HCT116 (cell line): ENCODE measurements around the gene PARP8. TPM values are rescaled to one million over a fixed set of nuclear protein-coding genes. Genes with fewer than 3 reads are reported as not detected.

Experiments used
- ATAC-seq: fragments of 200-7000 bp; cut with Tn5 transposase; 2 replicates; pipeline ENCODE4 v1.9.1; 2020; ENCODE audit warnings: mild to moderate bottlenecking, moderate library complexity
- BruUV-seq: library from RNA; stranded (reverse); fragments of 400-500 nt; replicated peaks from 2 replicates; lab custom pipeline; 2021; lab: Mats Ljungman, UMichigan
- CTCF ChIA-PET: fragments of 300-600 bp; sonication (Branson Sonifier 250); formaldehyde crosslinking; loops from one replicate; lab custom pipeline; 2021; ENCODE audit warnings: antibody characterized with exemption; lab: Charles Lee
- POLR2A ChIA-PET: fragments of 300-600, 350-600 bp; sonication (Branson Sonifier 250); formaldehyde crosslinking; loops from one replicate; lab custom pipeline; 2021; ENCODE audit warnings: antibody characterized with exemption; lab: Charles Lee
- RAD21 ChIA-PET, 2 experiments: fragments of 300-600 bp; sonication (Branson Sonifier 250); formaldehyde crosslinking; loops; one replicate each; lab custom pipeline; 2023; ENCODE audit warnings: low total read pairs in 2 of 2; ENCODE audit not compliant: uncharacterized antibody in 2 of 2, unreplicated experiment in 2 of 2, low non-redundant PET in 1 of 2; lab: Charles Lee
- DNase-seq: peaks from one replicate; pipeline ENCODE4 v3.0.0-alpha.2; 2010; ENCODE audit warnings: low read depth, low spot score
- H2AFZ ChIP-seq: fragments of 200-600 bp; shearing (Covaris generic), sonication (generic); 2 replicates; pipeline ENCODE4 v1.6.1; 2017; ENCODE audit warnings: low read depth, mixed run types, mixed read lengths, antibody characterized with exemption, low read length; ENCODE audit not compliant: poor library complexity, severe bottlenecking
- H3K27ac ChIP-seq: 2 replicates; pipeline ENCODE4 v1.5.1; 2012; ENCODE audit warnings: low read depth, low read length
- H3K27me3 ChIP-seq: fragments of 200-600 bp; sonication (generic); 2 replicates; pipeline ENCODE4 v1.6.1; 2016; ENCODE audit warnings: mixed run types, low read length, mixed read lengths; ENCODE audit not compliant: insufficient read depth
- H3K36me3 ChIP-seq, 2 experiments: fragments of 200-500 bp in 1 of 2; fragments of 200-600 bp in 1 of 2; sonication (Bioruptor generic) in 1 of 2; sonication (generic) in 1 of 2; 2 replicates each; pipeline versions ENCODE4 v1.5.1 to v1.6.1; 2014 to 2016; ENCODE audit warnings: low read length in 2 of 2, inconsistent platforms in 1 of 2, mixed read lengths in 1 of 2, mixed run types in 1 of 2; ENCODE audit not compliant: insufficient read depth in 2 of 2, control insufficient read depth in 1 of 2
- H3K4me1 ChIP-seq, 2 experiments: fragments of 200-600 bp in 1 of 2; sonication (generic) in 1 of 2; 2 replicates each; pipeline versions ENCODE4 v1.5.1 to v1.6.1; 2012 to 2017; ENCODE audit warnings: low read length in 2 of 2, inconsistent platforms in 1 of 2, mild to moderate bottlenecking in 1 of 2, mixed read lengths in 1 of 2, mixed run types in 1 of 2, moderate library complexity in 1 of 2; ENCODE audit not compliant: insufficient read depth in 2 of 2, control insufficient read depth in 1 of 2
- H3K4me2 ChIP-seq: fragments of 200-600 bp; sonication (generic); 2 replicates; pipeline ENCODE4 v1.6.1; 2017; ENCODE audit warnings: mixed run types, low read length, mixed read lengths
- H3K4me3 ChIP-seq, 2 experiments: fragments of 200-600 bp in 1 of 2; sonication (generic) in 1 of 2; replicated peaks in 1 of 2; 2 replicates each; pipeline ENCODE4 v1.5.1; 2011 to 2016; ENCODE audit warnings: low read length in 2 of 2, control low read depth in 1 of 2, low read depth in 1 of 2, mild to moderate bottlenecking in 1 of 2, mixed read lengths in 1 of 2, mixed run types in 1 of 2
- H3K79me2 ChIP-seq: fragments of 200-600 bp; sonication (generic); 2 replicates; pipeline ENCODE4 v1.6.1; 2017; ENCODE audit warnings: mild to moderate bottlenecking, mixed run types, low read length, moderate library complexity, mixed read lengths; ENCODE audit not compliant: insufficient read depth
- H3K9ac ChIP-seq: fragments of 200-600 bp; sonication (generic); 2 replicates; pipeline ENCODE4 v1.6.1; 2016; ENCODE audit warnings: low read length, mixed read lengths
- H3K9me2 ChIP-seq: fragments of 200-600 bp; sonication (generic), shearing (Covaris generic); 2 replicates; pipeline ENCODE4 v1.6.1; 2017; ENCODE audit warnings: mixed run types, mild to moderate bottlenecking, moderate library complexity; ENCODE audit not compliant: insufficient read depth
- H3K9me3 ChIP-seq, 2 experiments: fragments of 200-500 bp in 1 of 2; fragments of 200-600 bp in 1 of 2; sonication (Bioruptor generic) in 1 of 2; sonication (generic) in 1 of 2; 2 replicates each; pipeline ENCODE4 v1.6.1; 2014 to 2017; ENCODE audit warnings: low read length in 2 of 2, mixed read lengths in 2 of 2, inconsistent platforms in 1 of 2, low read depth in 1 of 2, mild to moderate bottlenecking in 1 of 2, mixed run types in 1 of 2, moderate library complexity in 1 of 2; ENCODE audit not compliant: control insufficient read depth in 1 of 2, insufficient read depth in 1 of 2
- H4K20me1 ChIP-seq: fragments of 200-600 bp; sonication (generic), shearing (Covaris generic); 2 replicates; pipeline ENCODE4 v1.6.1; 2017; ENCODE audit warnings: mixed run types, mild to moderate bottlenecking, moderate library complexity; ENCODE audit not compliant: insufficient read depth
- ATF3 ChIP-seq: IDR thresholded peaks from 2 replicates; pipeline ENCODE4 v1.6.1; 2012
- CBX3 ChIP-seq: IDR thresholded peaks from 2 replicates; pipeline ENCODE4 v1.6.1; 2012; ENCODE audit warnings: low read depth
- CTCF ChIP-seq, 3 experiments: fragments of 200-600 bp in 1 of 3; sonication (generic) in 1 of 3; IDR thresholded peaks in 2 of 3; conservative IDR thresholded peaks in 1 of 3; 2 replicates each; pipeline ENCODE4 v1.5.1; 2012 to 2017; ENCODE audit warnings: low read depth in 2 of 3, low read length in 2 of 3, antibody characterized with exemption in 1 of 3, borderline replicate concordance in 1 of 3, control low read depth in 1 of 3, mild to moderate bottlenecking in 1 of 3, mixed read lengths in 1 of 3, mixed run types in 1 of 3, moderate library complexity in 1 of 3; ENCODE audit not compliant: insufficient read depth in 1 of 3
- EGR1 ChIP-seq: IDR thresholded peaks from 2 replicates; pipeline ENCODE4 v1.6.1; 2012; ENCODE audit warnings: low read depth
- ELF1 ChIP-seq: IDR thresholded peaks from 2 replicates; pipeline ENCODE4 v1.6.1; 2012; ENCODE audit warnings: low read depth, borderline replicate concordance
- EZH2 ChIP-seq: fragments of 200-600 bp; sonication (generic); IDR thresholded peaks from 2 replicates; pipeline ENCODE4 v1.6.1; 2017; ENCODE audit warnings: antibody characterized with exemption, mixed run types
- EZH2phosphoT487 ChIP-seq: fragments of 200-600 bp; IDR thresholded peaks from 2 replicates; pipeline ENCODE4 v1.6.1; 2018; ENCODE audit warnings: antibody characterized with exemption, borderline replicate concordance
- JUND ChIP-seq: IDR thresholded peaks from 2 replicates; pipeline ENCODE4 v1.6.1; 2012
- POLR2A ChIP-seq: IDR thresholded peaks from 2 replicates; pipeline ENCODE4 v1.7.0; 2011; ENCODE audit warnings: borderline replicate concordance; ENCODE audit not compliant: insufficient read depth, insufficient read length; ENCODE audit errors: extremely low read depth
- REST ChIP-seq: IDR thresholded peaks from 2 replicates; pipeline ENCODE4 v1.6.1; 2012; ENCODE audit warnings: low read depth
- SP1 ChIP-seq: IDR thresholded peaks from 2 replicates; pipeline ENCODE4 v1.6.1; 2012; ENCODE audit warnings: low read depth
- SRF ChIP-seq: IDR thresholded peaks from 2 replicates; pipeline ENCODE4 v1.6.1; 2012; ENCODE audit warnings: low read depth
- TCF7L2 ChIP-seq: IDR thresholded peaks from 2 replicates; pipeline ENCODE4 v1.7.0; 2011; ENCODE audit warnings: borderline replicate concordance, inconsistent platforms; ENCODE audit not compliant: insufficient read depth, insufficient read length; ENCODE audit errors: extremely low read depth
- intact Hi-C: fragments of 100-400 bp; cut with micrococcal nuclease; formaldehyde crosslinking; loops from 2 replicates; pipeline ENCODE4 v1.10.0; 2022
- total RNA-seq: library from RNA; stranded (reverse); gene quantifications from one replicate; pipeline ENCODE4 v1.2.1, GENCODE V29; 2021; ENCODE audit not compliant: unreplicated experiment

Gene PARP8
- total RNA-seq, 1 experiment from 2014 or later = 19.0 TPM

DNA sequence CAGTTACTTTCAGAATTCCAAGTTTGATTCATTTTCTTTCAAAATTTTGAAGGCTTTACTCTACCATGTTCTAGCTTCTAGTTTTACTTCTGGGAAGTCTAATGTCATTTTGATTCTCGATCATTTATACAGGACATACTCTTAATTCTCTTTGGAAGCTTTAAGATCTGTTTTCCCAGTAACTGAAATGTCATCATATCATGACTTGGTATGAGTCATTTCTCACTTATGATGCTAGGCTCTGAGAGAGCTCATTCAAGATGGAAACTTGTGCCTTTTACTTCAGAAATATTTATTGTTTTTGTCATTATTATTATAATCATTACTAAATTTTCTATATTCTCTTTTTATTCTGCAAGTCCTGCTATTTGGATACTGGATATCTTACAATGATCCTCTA, 222.3 kb downstream of the PARP8 start:
- H3K27ac ChIP-seq = no peak overlapping the region
- RAD21 ChIA-PET = no interaction called here
- DNase-seq (no peak), ATAC-seq (no peak)
- no peak overlapping the region for H3K4me3 ChIP-seq
- H3K27me3 ChIP-seq = no peaks in the 10 kb centered on the region; the same call in 1 of the 2 replicates
- intact Hi-C loops = no loop called here
- no peaks in the 10 kb centered on the region for H3K9me3 ChIP-seq
- no peaks in the 10 kb centered on the region for H3K9me2 ChIP-seq
- H3K9ac ChIP-seq = no peak overlapping the region
- POLR2A ChIA-PET = no interaction called here
- CTCF ChIA-PET = no interaction called here
- no peak overlapping the region for H2AFZ ChIP-seq
- H3K4me1 ChIP-seq = no peaks in the 10 kb centered on the region
- BruUV-seq = no TSS peak
- H3K36me3 ChIP-seq = no peaks in the 10 kb centered on the region
- no peaks in the 10 kb centered on the region for H3K79me2 ChIP-seq
- TF ChIP-seq POLR2A (no peak), ATF3 (no peak), CTCF (IDR thresholded peaks at IDR 0.05 in 2 of 3, conservative IDR thresholded peaks at IDR 0.05 in 1 of 3; ENCODE audit: borderline replicate concordance in 1 of 3, insufficient read depth in 1 of 3, low read depth in 2 of 3, low read length in 2 of 3) (no peak), TCF7L2 (no peak), REST (no peak), ELF1 (no peak), EZH2 (no peak), EZH2phosphoT487 (no peak), CBX3 (no peak), SRF (no peak), JUND (no peak), EGR1 (no peak), SP1 (no peak)
- no peak overlapping the region for H3K4me2 ChIP-seq
- no peaks in the 10 kb centered on the region for H4K20me1 ChIP-seq
